IPS-11a (cell line): ENCODE results near the gene HSD17B11.
"Not testable (repeated sequence)": the region's sequence is repeated elsewhere in the genome, so short reads cannot be mapped to it uniquely, and the experiment has no call there.

ENCODE experiments used
- H3K4me3 ChIP-seq: one replicate; pipeline ENCODE4 v1.5.1; 2013; ENCODE audit warnings: low read depth, low read length, control low read depth

Gene HSD17B11

GRCh38 chr4:87309625-87310024 is 81.4 kb downstream of the HSD17B11 start:
- H3K4me3 ChIP-seq = no peak overlapping the region

- H3K4me3 ChIP-seq = no peak overlapping the region
Measured at GRCh38 chr4:87306056-87306455, 84.9 kb downstream of the HSD17B11 start.

- no peak overlapping the region for H3K4me3 ChIP-seq
Measured at GRCh38 chr4:87305562-87305961, 85.4 kb downstream of the HSD17B11 start.

- H3K4me3 ChIP-seq = no peak overlapping the region
Measured at GRCh38 chr4:87304745-87305432, 86.1 kb downstream of the HSD17B11 start.

- no peak overlapping the region for H3K4me3 ChIP-seq
Measured at GRCh38 chr4:87299898-87300297, 91.1 kb downstream of the HSD17B11 start.

- H3K4me3 ChIP-seq = no peak overlapping the region
Measured at GRCh38 chr4:87298362-87298761, 92.6 kb downstream of the HSD17B11 start.

DNA sequence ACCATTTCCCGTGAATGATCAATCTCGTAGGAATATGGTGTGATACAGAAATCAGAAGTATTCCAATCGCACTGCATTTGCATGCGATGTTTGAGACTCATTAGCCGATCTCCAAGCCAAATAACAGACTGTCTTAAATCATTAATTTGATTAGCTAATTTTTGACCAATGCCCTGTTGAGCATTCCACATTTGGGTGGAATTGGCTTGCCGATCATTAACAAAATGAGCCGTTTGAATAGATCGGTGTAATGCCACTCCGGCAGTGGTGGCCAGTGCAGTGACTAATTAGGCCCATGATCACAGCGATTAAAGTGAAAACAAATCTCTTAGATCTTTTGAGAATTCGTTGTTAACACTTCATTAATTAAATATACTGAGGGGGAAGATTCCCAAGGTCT is 96.1 kb downstream of the HSD17B11 start:
- not testable (repeated sequence) for H3K4me3 ChIP-seq

- H3K4me3 ChIP-seq = not testable (repeated sequence)
Measured at GRCh38 chr4:87293889-87294288, 97.1 kb downstream of the HSD17B11 start.

GRCh38 chr4:87286970-87287369 is 104.0 kb downstream of the HSD17B11 start:
- H3K4me3 ChIP-seq = no peak overlapping the region
